Esophagus muscularis mucosa (tissue), 4 donors: ENCODE results near the gene HCLS1.
A peak's percentile ranks its signal among the peaks of the same experiment; 100 is the strongest.

Experiments used
- EP300 ChIP-seq: sonication (generic); formaldehyde crosslinking; IDR thresholded peaks from one replicate; pipeline ENCODE4 v1.6.1; 2017; ENCODE audit warnings: antibody characterized with exemption
- POLR2AphosphoS5 ChIP-seq, 2 donors: sonication (generic); formaldehyde crosslinking; IDR thresholded peaks; one replicate each; pipeline ENCODE4 v1.6.1; 2017; ENCODE audit warnings: antibody characterized with exemption in 2 of 2
- TF ChIP-seq, protein P1 (sequence below), 3 experiments: fragments of 200-600 bp in 2 of 3; fragments of 450-650 bp in 1 of 3; sonication (generic) in 2 of 3; IDR thresholded peaks; one replicate each; pipeline ENCODE4 v1.5.1; 2017 to 2019; ENCODE audit warnings: antibody characterized with exemption in 3 of 3, mild to moderate bottlenecking in 2 of 3, moderate library complexity in 1 of 3

- TF ChIP-seq, protein P1, sequence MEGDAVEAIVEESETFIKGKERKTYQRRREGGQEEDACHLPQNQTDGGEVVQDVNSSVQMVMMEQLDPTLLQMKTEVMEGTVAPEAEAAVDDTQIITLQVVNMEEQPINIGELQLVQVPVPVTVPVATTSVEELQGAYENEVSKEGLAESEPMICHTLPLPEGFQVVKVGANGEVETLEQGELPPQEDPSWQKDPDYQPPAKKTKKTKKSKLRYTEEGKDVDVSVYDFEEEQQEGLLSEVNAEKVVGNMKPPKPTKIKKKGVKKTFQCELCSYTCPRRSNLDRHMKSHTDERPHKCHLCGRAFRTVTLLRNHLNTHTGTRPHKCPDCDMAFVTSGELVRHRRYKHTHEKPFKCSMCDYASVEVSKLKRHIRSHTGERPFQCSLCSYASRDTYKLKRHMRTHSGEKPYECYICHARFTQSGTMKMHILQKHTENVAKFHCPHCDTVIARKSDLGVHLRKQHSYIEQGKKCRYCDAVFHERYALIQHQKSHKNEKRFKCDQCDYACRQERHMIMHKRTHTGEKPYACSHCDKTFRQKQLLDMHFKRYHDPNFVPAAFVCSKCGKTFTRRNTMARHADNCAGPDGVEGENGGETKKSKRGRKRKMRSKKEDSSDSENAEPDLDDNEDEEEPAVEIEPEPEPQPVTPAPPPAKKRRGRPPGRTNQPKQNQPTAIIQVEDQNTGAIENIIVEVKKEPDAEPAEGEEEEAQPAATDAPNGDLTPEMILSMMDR (IDR thresholded peaks at IDR 0.05): no peak
- TF ChIP-seq POLR2AphosphoS5 (IDR thresholded peaks at IDR 0.05) (peak in 1 of 2 donors; percentile 11), EP300 (no peak)
Observed at GRCh38 chr3:121696186-121696585, 35.5 kb upstream of the HCLS1 start.
